HCT116 (cell line): ENCODE results near the gene SUSD4. TPM values are rescaled to one million over a fixed set of nuclear protein-coding genes. Genes with fewer than 3 reads are reported as not detected.

Source experiments
- ATAC-seq: fragments of 200-7000 bp; cut with Tn5 transposase; 2 replicates; pipeline ENCODE4 v1.9.1; 2020; ENCODE audit warnings: mild to moderate bottlenecking, moderate library complexity
- BruUV-seq: library from RNA; stranded (reverse); fragments of 400-500 nt; replicated peaks from 2 replicates; lab custom pipeline; 2021; lab: Mats Ljungman, UMichigan
- CTCF ChIA-PET: fragments of 300-600 bp; sonication (Branson Sonifier 250); formaldehyde crosslinking; loops from one replicate; lab custom pipeline; 2021; ENCODE audit warnings: antibody characterized with exemption; lab: Charles Lee
- POLR2A ChIA-PET: fragments of 300-600, 350-600 bp; sonication (Branson Sonifier 250); formaldehyde crosslinking; loops from one replicate; lab custom pipeline; 2021; ENCODE audit warnings: antibody characterized with exemption; lab: Charles Lee
- RAD21 ChIA-PET, 2 experiments: fragments of 300-600 bp; sonication (Branson Sonifier 250); formaldehyde crosslinking; loops; one replicate each; lab custom pipeline; 2023; ENCODE audit warnings: low total read pairs in 2 of 2; ENCODE audit not compliant: uncharacterized antibody in 2 of 2, unreplicated experiment in 2 of 2, low non-redundant PET in 1 of 2; lab: Charles Lee
- DNase-seq: peaks from one replicate; pipeline ENCODE4 v3.0.0-alpha.2; 2010; ENCODE audit warnings: low read depth, low spot score
- H2AFZ ChIP-seq: fragments of 200-600 bp; shearing (Covaris generic), sonication (generic); 2 replicates; pipeline ENCODE4 v1.6.1; 2017; ENCODE audit warnings: low read depth, mixed run types, mixed read lengths, antibody characterized with exemption, low read length; ENCODE audit not compliant: poor library complexity, severe bottlenecking
- H3K27ac ChIP-seq: 2 replicates; pipeline ENCODE4 v1.5.1; 2012; ENCODE audit warnings: low read depth, low read length
- H3K27me3 ChIP-seq: fragments of 200-600 bp; sonication (generic); 2 replicates; pipeline ENCODE4 v1.6.1; 2016; ENCODE audit warnings: mixed run types, low read length, mixed read lengths; ENCODE audit not compliant: insufficient read depth
- H3K36me3 ChIP-seq, 2 experiments: fragments of 200-500 bp in 1 of 2; fragments of 200-600 bp in 1 of 2; sonication (Bioruptor generic) in 1 of 2; sonication (generic) in 1 of 2; 2 replicates each; pipeline versions ENCODE4 v1.5.1 to v1.6.1; 2014 to 2016; ENCODE audit warnings: low read length in 2 of 2, inconsistent platforms in 1 of 2, mixed read lengths in 1 of 2, mixed run types in 1 of 2; ENCODE audit not compliant: insufficient read depth in 2 of 2, control insufficient read depth in 1 of 2
- H3K4me1 ChIP-seq, 2 experiments: fragments of 200-600 bp in 1 of 2; sonication (generic) in 1 of 2; 2 replicates each; pipeline versions ENCODE4 v1.5.1 to v1.6.1; 2012 to 2017; ENCODE audit warnings: low read length in 2 of 2, inconsistent platforms in 1 of 2, mild to moderate bottlenecking in 1 of 2, mixed read lengths in 1 of 2, mixed run types in 1 of 2, moderate library complexity in 1 of 2; ENCODE audit not compliant: insufficient read depth in 2 of 2, control insufficient read depth in 1 of 2
- H3K4me2 ChIP-seq: fragments of 200-600 bp; sonication (generic); 2 replicates; pipeline ENCODE4 v1.6.1; 2017; ENCODE audit warnings: mixed run types, low read length, mixed read lengths
- H3K4me3 ChIP-seq, 2 experiments: fragments of 200-600 bp in 1 of 2; sonication (generic) in 1 of 2; replicated peaks in 1 of 2; 2 replicates each; pipeline ENCODE4 v1.5.1; 2011 to 2016; ENCODE audit warnings: low read length in 2 of 2, control low read depth in 1 of 2, low read depth in 1 of 2, mild to moderate bottlenecking in 1 of 2, mixed read lengths in 1 of 2, mixed run types in 1 of 2
- H3K79me2 ChIP-seq: fragments of 200-600 bp; sonication (generic); 2 replicates; pipeline ENCODE4 v1.6.1; 2017; ENCODE audit warnings: mild to moderate bottlenecking, mixed run types, low read length, moderate library complexity, mixed read lengths; ENCODE audit not compliant: insufficient read depth
- H3K9ac ChIP-seq: fragments of 200-600 bp; sonication (generic); 2 replicates; pipeline ENCODE4 v1.6.1; 2016; ENCODE audit warnings: low read length, mixed read lengths
- H3K9me2 ChIP-seq: fragments of 200-600 bp; sonication (generic), shearing (Covaris generic); 2 replicates; pipeline ENCODE4 v1.6.1; 2017; ENCODE audit warnings: mixed run types, mild to moderate bottlenecking, moderate library complexity; ENCODE audit not compliant: insufficient read depth
- H3K9me3 ChIP-seq, 2 experiments: fragments of 200-500 bp in 1 of 2; fragments of 200-600 bp in 1 of 2; sonication (Bioruptor generic) in 1 of 2; sonication (generic) in 1 of 2; 2 replicates each; pipeline ENCODE4 v1.6.1; 2014 to 2017; ENCODE audit warnings: low read length in 2 of 2, mixed read lengths in 2 of 2, inconsistent platforms in 1 of 2, low read depth in 1 of 2, mild to moderate bottlenecking in 1 of 2, mixed run types in 1 of 2, moderate library complexity in 1 of 2; ENCODE audit not compliant: control insufficient read depth in 1 of 2, insufficient read depth in 1 of 2
- H4K20me1 ChIP-seq: fragments of 200-600 bp; sonication (generic), shearing (Covaris generic); 2 replicates; pipeline ENCODE4 v1.6.1; 2017; ENCODE audit warnings: mixed run types, mild to moderate bottlenecking, moderate library complexity; ENCODE audit not compliant: insufficient read depth
- CBX3 ChIP-seq: IDR thresholded peaks from 2 replicates; pipeline ENCODE4 v1.6.1; 2012; ENCODE audit warnings: low read depth
- CEBPB ChIP-seq: IDR thresholded peaks from 2 replicates; pipeline ENCODE4 v1.6.1; 2012; ENCODE audit warnings: low read depth
- EGR1 ChIP-seq: IDR thresholded peaks from 2 replicates; pipeline ENCODE4 v1.6.1; 2012; ENCODE audit warnings: low read depth
- ELF1 ChIP-seq: IDR thresholded peaks from 2 replicates; pipeline ENCODE4 v1.6.1; 2012; ENCODE audit warnings: low read depth, borderline replicate concordance
- EZH2phosphoT487 ChIP-seq: fragments of 200-600 bp; IDR thresholded peaks from 2 replicates; pipeline ENCODE4 v1.6.1; 2018; ENCODE audit warnings: antibody characterized with exemption, borderline replicate concordance
- FOSL1 ChIP-seq: IDR thresholded peaks from 2 replicates; pipeline ENCODE4 v1.6.1; 2012; ENCODE audit warnings: low read depth
- POLR2A ChIP-seq: IDR thresholded peaks from 2 replicates; pipeline ENCODE4 v1.7.0; 2011; ENCODE audit warnings: borderline replicate concordance; ENCODE audit not compliant: insufficient read depth, insufficient read length; ENCODE audit errors: extremely low read depth
- POLR2AphosphoS5 ChIP-seq: IDR thresholded peaks from 2 replicates; pipeline ENCODE4 v1.6.1; 2011; ENCODE audit warnings: mild to moderate bottlenecking, low read depth, low read length, moderate library complexity
- RAD21 ChIP-seq: IDR thresholded peaks from 2 replicates; pipeline ENCODE4 v1.6.1; 2012; ENCODE audit warnings: low read depth, mild to moderate bottlenecking
- SP1 ChIP-seq: IDR thresholded peaks from 2 replicates; pipeline ENCODE4 v1.6.1; 2012; ENCODE audit warnings: low read depth
- YY1 ChIP-seq: IDR thresholded peaks from 2 replicates; pipeline ENCODE4 v1.6.1; 2011; ENCODE audit warnings: low read length, low read depth, moderate library complexity, mild to moderate bottlenecking; ENCODE audit not compliant: insufficient replicate concordance; ENCODE audit errors: extremely low read depth
- ZFX ChIP-seq: fragments of 450-650 bp; IDR thresholded peaks from 2 replicates; pipeline ENCODE4 v1.6.1; 2017
- ZNF274 ChIP-seq: fragments of 200-500 bp; sonication (Bioruptor generic); IDR thresholded peaks from 2 replicates; pipeline ENCODE4 v1.6.1; 2014; ENCODE audit warnings: mild to moderate bottlenecking, low read depth, low read length, inconsistent platforms
- intact Hi-C: fragments of 100-400 bp; cut with micrococcal nuclease; formaldehyde crosslinking; loops from 2 replicates; pipeline ENCODE4 v1.10.0; 2022
- total RNA-seq: library from RNA; stranded (reverse); gene quantifications from one replicate; pipeline ENCODE4 v1.2.1, GENCODE V29; 2021; ENCODE audit not compliant: unreplicated experiment
- TF ChIP-seq, protein P1 (sequence below): IDR thresholded peaks from 2 replicates; pipeline ENCODE4 v1.6.1; 2012; ENCODE audit warnings: low read depth
- TF ChIP-seq, protein P2 (sequence below): IDR thresholded peaks from 2 replicates; pipeline ENCODE4 v1.6.1; 2012
- TF ChIP-seq, protein P3 (sequence below): IDR thresholded peaks from 2 replicates; pipeline ENCODE4 v1.6.1; 2012
- TF ChIP-seq, protein P4 (sequence below), 3 experiments: fragments of 200-600 bp in 1 of 3; sonication (generic) in 1 of 3; IDR thresholded peaks in 2 of 3; conservative IDR thresholded peaks in 1 of 3; 2 replicates each; pipeline ENCODE4 v1.5.1; 2012 to 2017; ENCODE audit warnings: low read depth in 2 of 3, low read length in 2 of 3, antibody characterized with exemption in 1 of 3, borderline replicate concordance in 1 of 3, control low read depth in 1 of 3, mild to moderate bottlenecking in 1 of 3, mixed read lengths in 1 of 3, mixed run types in 1 of 3, moderate library complexity in 1 of 3; ENCODE audit not compliant: insufficient read depth in 1 of 3

The SUSD4 gene
- total RNA-seq, 1 experiment from 2014 or later: 0.59 TPM

DNA sequence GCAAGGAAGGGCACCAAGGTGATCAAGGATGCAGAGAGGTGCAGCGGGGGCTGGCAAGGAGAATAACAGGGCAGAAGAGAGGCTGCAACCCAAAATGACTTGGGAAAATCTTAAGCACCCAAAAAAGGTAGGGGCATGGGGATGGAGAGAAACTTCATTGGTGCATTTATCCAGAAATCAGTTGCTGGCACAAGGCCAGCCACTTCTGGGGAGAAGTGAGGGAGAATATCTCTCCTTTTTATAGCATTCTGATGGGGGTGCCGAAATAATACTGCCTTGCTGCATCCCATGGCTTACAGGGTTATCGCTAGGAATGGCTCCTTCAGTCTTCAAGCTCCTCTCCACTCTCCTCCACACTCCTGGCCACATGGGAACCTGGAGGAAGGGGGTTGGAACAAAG is 47.9 kb downstream of the SUSD4 start (continued):
- TF ChIP-seq, protein P1, sequence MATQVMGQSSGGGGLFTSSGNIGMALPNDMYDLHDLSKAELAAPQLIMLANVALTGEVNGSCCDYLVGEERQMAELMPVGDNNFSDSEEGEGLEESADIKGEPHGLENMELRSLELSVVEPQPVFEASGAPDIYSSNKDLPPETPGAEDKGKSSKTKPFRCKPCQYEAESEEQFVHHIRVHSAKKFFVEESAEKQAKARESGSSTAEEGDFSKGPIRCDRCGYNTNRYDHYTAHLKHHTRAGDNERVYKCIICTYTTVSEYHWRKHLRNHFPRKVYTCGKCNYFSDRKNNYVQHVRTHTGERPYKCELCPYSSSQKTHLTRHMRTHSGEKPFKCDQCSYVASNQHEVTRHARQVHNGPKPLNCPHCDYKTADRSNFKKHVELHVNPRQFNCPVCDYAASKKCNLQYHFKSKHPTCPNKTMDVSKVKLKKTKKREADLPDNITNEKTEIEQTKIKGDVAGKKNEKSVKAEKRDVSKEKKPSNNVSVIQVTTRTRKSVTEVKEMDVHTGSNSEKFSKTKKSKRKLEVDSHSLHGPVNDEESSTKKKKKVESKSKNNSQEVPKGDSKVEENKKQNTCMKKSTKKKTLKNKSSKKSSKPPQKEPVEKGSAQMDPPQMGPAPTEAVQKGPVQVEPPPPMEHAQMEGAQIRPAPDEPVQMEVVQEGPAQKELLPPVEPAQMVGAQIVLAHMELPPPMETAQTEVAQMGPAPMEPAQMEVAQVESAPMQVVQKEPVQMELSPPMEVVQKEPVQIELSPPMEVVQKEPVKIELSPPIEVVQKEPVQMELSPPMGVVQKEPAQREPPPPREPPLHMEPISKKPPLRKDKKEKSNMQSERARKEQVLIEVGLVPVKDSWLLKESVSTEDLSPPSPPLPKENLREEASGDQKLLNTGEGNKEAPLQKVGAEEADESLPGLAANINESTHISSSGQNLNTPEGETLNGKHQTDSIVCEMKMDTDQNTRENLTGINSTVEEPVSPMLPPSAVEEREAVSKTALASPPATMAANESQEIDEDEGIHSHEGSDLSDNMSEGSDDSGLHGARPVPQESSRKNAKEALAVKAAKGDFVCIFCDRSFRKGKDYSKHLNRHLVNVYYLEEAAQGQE: no peak
- no peak for TF ChIP-seq CBX3
- TF ChIP-seq YY1: no peak
- TF ChIP-seq, protein P2, sequence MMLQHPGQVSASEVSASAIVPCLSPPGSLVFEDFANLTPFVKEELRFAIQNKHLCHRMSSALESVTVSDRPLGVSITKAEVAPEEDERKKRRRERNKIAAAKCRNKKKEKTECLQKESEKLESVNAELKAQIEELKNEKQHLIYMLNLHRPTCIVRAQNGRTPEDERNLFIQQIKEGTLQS: no peak
- TF ChIP-seq ZFX: no peak
- TF ChIP-seq FOSL1: no peak
- TF ChIP-seq EGR1: no peak
- TF ChIP-seq CEBPB: no peak

DNA sequence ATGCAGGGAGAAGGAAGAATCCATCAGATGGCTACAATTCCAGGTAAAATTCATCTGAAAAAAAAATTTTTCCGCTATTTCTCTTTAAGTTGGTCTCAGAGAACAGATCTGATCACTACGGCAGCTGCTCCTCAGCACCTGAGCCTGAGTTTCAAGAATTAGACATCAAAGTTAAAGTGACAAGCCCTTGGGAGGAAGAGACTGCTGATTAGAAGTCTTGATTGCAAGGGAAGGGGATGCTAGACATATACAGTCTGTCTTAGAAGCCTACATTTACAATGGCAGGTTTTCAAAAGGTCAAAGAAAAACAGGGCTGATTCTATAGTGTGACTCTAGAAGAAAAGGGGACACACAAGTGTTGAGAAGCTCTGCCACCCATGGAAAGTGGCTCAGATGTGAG is 48.3 kb downstream of the SUSD4 start:
- Histone ChIP-seq H3K36me3 (no peaks in the 10 kb centered on the region), H3K9me3 (no peaks in the 10 kb centered on the region), H3K27me3 (no peaks in the 10 kb centered on the region), H4K20me1 (no peaks in the 10 kb centered on the region), H3K4me3 (no peak overlapping the region), H2AFZ (no peak overlapping the region), H3K4me1 (no peaks in the 10 kb centered on the region), H3K9me2 (no peaks in the 10 kb centered on the region), H3K4me2 (no peak overlapping the region), H3K9ac (no peak overlapping the region), H3K79me2 (no peaks in the 10 kb centered on the region), H3K27ac (no peak overlapping the region)
- intact Hi-C loops: no loop called here
- CTCF ChIA-PET: no interaction called here
- ATAC-seq (no peak), DNase-seq (no peak)
- RAD21 ChIA-PET: no interaction called here
- POLR2A ChIA-PET: no interaction called here
- no TSS peak for BruUV-seq
- TF ChIP-seq, protein P1: no peak
- TF ChIP-seq CEBPB (no peak), POLR2AphosphoS5 (no peak), ELF1 (no peak), POLR2A (no peak), SP1 (no peak), FOSL1 (no peak), ZNF274 (no peak), EGR1 (no peak), EZH2phosphoT487 (no peak), RAD21 (no peak)
- TF ChIP-seq, protein P3, sequence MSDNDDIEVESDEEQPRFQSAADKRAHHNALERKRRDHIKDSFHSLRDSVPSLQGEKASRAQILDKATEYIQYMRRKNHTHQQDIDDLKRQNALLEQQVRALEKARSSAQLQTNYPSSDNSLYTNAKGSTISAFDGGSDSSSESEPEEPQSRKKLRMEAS: no peak
- TF ChIP-seq, protein P4, sequence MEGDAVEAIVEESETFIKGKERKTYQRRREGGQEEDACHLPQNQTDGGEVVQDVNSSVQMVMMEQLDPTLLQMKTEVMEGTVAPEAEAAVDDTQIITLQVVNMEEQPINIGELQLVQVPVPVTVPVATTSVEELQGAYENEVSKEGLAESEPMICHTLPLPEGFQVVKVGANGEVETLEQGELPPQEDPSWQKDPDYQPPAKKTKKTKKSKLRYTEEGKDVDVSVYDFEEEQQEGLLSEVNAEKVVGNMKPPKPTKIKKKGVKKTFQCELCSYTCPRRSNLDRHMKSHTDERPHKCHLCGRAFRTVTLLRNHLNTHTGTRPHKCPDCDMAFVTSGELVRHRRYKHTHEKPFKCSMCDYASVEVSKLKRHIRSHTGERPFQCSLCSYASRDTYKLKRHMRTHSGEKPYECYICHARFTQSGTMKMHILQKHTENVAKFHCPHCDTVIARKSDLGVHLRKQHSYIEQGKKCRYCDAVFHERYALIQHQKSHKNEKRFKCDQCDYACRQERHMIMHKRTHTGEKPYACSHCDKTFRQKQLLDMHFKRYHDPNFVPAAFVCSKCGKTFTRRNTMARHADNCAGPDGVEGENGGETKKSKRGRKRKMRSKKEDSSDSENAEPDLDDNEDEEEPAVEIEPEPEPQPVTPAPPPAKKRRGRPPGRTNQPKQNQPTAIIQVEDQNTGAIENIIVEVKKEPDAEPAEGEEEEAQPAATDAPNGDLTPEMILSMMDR (IDR thresholded peaks at IDR 0.05 in 2 of 3, conservative IDR thresholded peaks at IDR 0.05 in 1 of 3; ENCODE audit: borderline replicate concordance in 1 of 3, insufficient read depth in 1 of 3, low read depth in 2 of 3, low read length in 2 of 3): no peak
